SK-N-SH (cell line): ENCODE data around the gene CCR3. TPM values are rescaled to one million over a fixed set of nuclear protein-coding genes. Genes with fewer than 3 reads are reported as not detected.

ENCODE experiments used
- CTCF ChIA-PET: fragments of 300-600, 350-600 bp; formaldehyde crosslinking; extraction: SDS; loops from one replicate; lab custom pipeline; 2021; lab: Yijun Ruan, JAX
- POLR2A ChIA-PET: fragments of 350-600 bp; sonication (Branson Sonifier 250); formaldehyde crosslinking; extraction: SDS; loops from one replicate; lab custom pipeline; 2020; ENCODE audit warnings: antibody characterized with exemption, inconsistent platforms; lab: Yijun Ruan, JAX
- DNase-seq: peaks from one replicate; pipeline ENCODE4 v3.0.0; 2012
- H2AFZ ChIP-seq: fragments of 200-600 bp; sonication (generic); 2 replicates; pipeline ENCODE4 v1.8.1; 2016; ENCODE audit warnings: antibody characterized with exemption, mild to moderate bottlenecking, low read depth
- H3F3A ChIP-seq: fragments of 200-600 bp; sonication (generic); replicated peaks from 2 replicates; pipeline ENCODE3; 2016; ENCODE audit warnings: antibody characterized with exemption, mild to moderate bottlenecking; ENCODE audit not compliant: insufficient read depth
- H3K27ac ChIP-seq, 2 experiments: fragments of 200-500 bp in 1 of 2; fragments of 200-600 bp in 1 of 2; sonication (Bioruptor generic) in 1 of 2; sonication (generic), shearing (Covaris generic) in 1 of 2; 2 replicates each; pipeline versions ENCODE4 v1.5.1 to v1.6.1; 2014 to 2016; ENCODE audit warnings: low read depth in 2 of 2, inconsistent platforms in 1 of 2, low read length in 1 of 2, mild to moderate bottlenecking in 1 of 2, mixed read lengths in 1 of 2
- H3K27me3 ChIP-seq: fragments of 200-600 bp; sonication (generic), shearing (Covaris generic); 2 replicates; pipeline ENCODE4 v1.6.1; 2016; ENCODE audit warnings: mixed run types; ENCODE audit not compliant: insufficient read depth
- H3K36me3 ChIP-seq, 2 experiments: fragments of 200-500 bp in 1 of 2; fragments of 200-600 bp in 1 of 2; sonication (Bioruptor generic) in 1 of 2; sonication (generic) in 1 of 2; replicated peaks in 1 of 2; 2 replicates each; pipeline versions ENCODE3 to v1.5.1; 2014 to 2016; ENCODE audit warnings: low read length in 1 of 2, mild to moderate bottlenecking in 1 of 2; ENCODE audit not compliant: insufficient read depth in 2 of 2, control insufficient read depth in 1 of 2
- H3K4me1 ChIP-seq, 2 experiments: fragments of 200-500 bp in 1 of 2; fragments of 200-600 bp in 1 of 2; sonication (Bioruptor generic) in 1 of 2; sonication (generic), shearing (Covaris generic) in 1 of 2; 2 replicates each; pipeline versions ENCODE4 v1.5.1 to v1.6.1; 2014 to 2016; ENCODE audit warnings: low read depth in 1 of 2, low read length in 1 of 2, mixed run types in 1 of 2; ENCODE audit not compliant: insufficient read depth in 2 of 2, control insufficient read depth in 1 of 2
- H3K4me2 ChIP-seq: fragments of 200-600 bp; sonication (generic), shearing (Covaris generic); 2 replicates; pipeline ENCODE4 v1.6.1; 2017; ENCODE audit warnings: mixed run types
- H3K4me3 ChIP-seq, 2 experiments: fragments of 200-500 bp in 1 of 2; fragments of 200-600 bp in 1 of 2; sonication (Bioruptor generic) in 1 of 2; sonication (generic), shearing (Covaris generic) in 1 of 2; 2 replicates each; pipeline versions ENCODE4 v1.5.1 to v1.8.1; 2014 to 2016; ENCODE audit warnings: low read depth in 2 of 2, inconsistent platforms in 1 of 2, low read length in 1 of 2, mild to moderate bottlenecking in 1 of 2, mixed read lengths in 1 of 2, moderate library complexity in 1 of 2
- H3K79me2 ChIP-seq: fragments of 200-600 bp; sonication (generic); 2 replicates; pipeline ENCODE4 v1.8.1; 2017; ENCODE audit warnings: mild to moderate bottlenecking; ENCODE audit not compliant: insufficient read depth
- H3K9ac ChIP-seq: fragments of 200-600 bp; sonication (generic); 2 replicates; pipeline ENCODE4 v1.6.1; 2017; ENCODE audit warnings: mixed run types
- H3K9me2 ChIP-seq: fragments of 200-600 bp; sonication (generic); 2 replicates; pipeline ENCODE4 v1.6.1; 2017; ENCODE audit warnings: mixed run types
- H3K9me3 ChIP-seq: fragments of 200-600 bp; sonication (generic); 2 replicates; pipeline ENCODE4 v1.6.1; 2017; ENCODE audit warnings: mixed run types, mild to moderate bottlenecking, moderate library complexity
- H4K20me1 ChIP-seq: fragments of 200-600 bp; sonication (generic); 2 replicates; pipeline ENCODE4 v1.6.1; 2017; ENCODE audit warnings: mild to moderate bottlenecking, mixed run types; ENCODE audit not compliant: insufficient read depth
- CHD2 ChIP-seq: fragments of 150-350 bp; IDR thresholded peaks from 2 replicates; pipeline ENCODE4 v1.6.1; 2018; ENCODE audit warnings: low read length; ENCODE audit not compliant: partially characterized antibody
- EP300 ChIP-seq, 2 experiments: IDR thresholded peaks; 2 replicates each; pipeline versions ENCODE4 v1.4.0 to v1.6.1; 2012; ENCODE audit warnings: borderline replicate concordance in 1 of 2, low read depth in 1 of 2, low read length in 1 of 2
- EZH2phosphoT487 ChIP-seq: fragments of 200-600 bp; sonication (generic); IDR thresholded peaks from 2 replicates; pipeline ENCODE4 v1.6.1; 2017; ENCODE audit warnings: low read depth, mixed run types, mild to moderate bottlenecking, antibody characterized with exemption, moderate library complexity, borderline replicate concordance
- FOSL2 ChIP-seq: IDR thresholded peaks from 2 replicates; pipeline ENCODE4 v1.4.0; 2012; ENCODE audit warnings: low read depth, mild to moderate bottlenecking, moderate library complexity, borderline replicate concordance
- FOXJ3 ChIP-seq: sonication (generic); formaldehyde crosslinking; IDR thresholded peaks from 2 replicates; pipeline ENCODE4 v1.5.1; 2020; ENCODE audit warnings: mild to moderate bottlenecking, missing genetic modification reagents
- GATA2 ChIP-seq: sonication (generic); formaldehyde crosslinking; IDR thresholded peaks from 2 replicates; pipeline ENCODE4 v1.5.0; 2020; ENCODE audit warnings: mild to moderate bottlenecking, missing genetic modification reagents
- IRF3 ChIP-seq: fragments of 150-350 bp; IDR thresholded peaks from 2 replicates; pipeline ENCODE4 v1.6.1; 2016; ENCODE audit warnings: mild to moderate bottlenecking, low read depth, low read length
- JUND ChIP-seq: IDR thresholded peaks from 2 replicates; pipeline ENCODE4 v1.4.0; 2012
- MEF2A ChIP-seq: IDR thresholded peaks from 2 replicates; pipeline ENCODE4 v1.4.0; 2012; ENCODE audit warnings: low read depth, borderline replicate concordance
- MXI1 ChIP-seq: IDR thresholded peaks from 2 replicates; pipeline ENCODE4 v1.6.1; 2012; ENCODE audit warnings: mild to moderate bottlenecking, low read depth, low read length, improper control_type of control experiment
- PBX3 ChIP-seq: IDR thresholded peaks from 2 replicates; pipeline ENCODE4; 2012
- POLR2AphosphoS5 ChIP-seq: IDR thresholded peaks from 2 replicates; pipeline ENCODE4 v1.6.1; 2012; ENCODE audit warnings: low read depth, low read length
- RCOR1 ChIP-seq: fragments of 150-350 bp; IDR thresholded peaks from 2 replicates; pipeline ENCODE4 v1.6.1; 2017; ENCODE audit warnings: antibody characterized with exemption, low read length
- RFX5 ChIP-seq: IDR thresholded peaks from 2 replicates; pipeline ENCODE4 v1.6.1; 2012; ENCODE audit warnings: mild to moderate bottlenecking, improper control_type of control experiment, low read length
- RXRA ChIP-seq: IDR thresholded peaks from 2 replicates; pipeline ENCODE4 v1.4.0; 2012; ENCODE audit warnings: low read depth, mild to moderate bottlenecking, borderline replicate concordance
- SMC3 ChIP-seq: IDR thresholded peaks from 2 replicates; pipeline ENCODE4 v1.6.1; 2012; ENCODE audit warnings: low read depth, low read length, improper control_type of control experiment
- TAF1 ChIP-seq: IDR thresholded peaks from 2 replicates; pipeline ENCODE4 v1.6.1; 2012; ENCODE audit warnings: low read depth, mild to moderate bottlenecking, low read length, moderate library complexity, borderline replicate concordance
- USF2 ChIP-seq: fragments of 150-350 bp; IDR thresholded peaks from 2 replicates; pipeline ENCODE4 v1.6.1; 2017; ENCODE audit warnings: antibody characterized with exemption, low read length, low read depth, borderline replicate concordance
- ZBTB33 ChIP-seq: IDR thresholded peaks from 2 replicates; pipeline ENCODE4 v1.4.0; 2012; ENCODE audit warnings: low read depth, borderline replicate concordance
- WGBS: methylation state at CpG from one replicate; pipeline ENCODE4 v1.1.6; 2017; ENCODE audit warnings: low lambda C conversion rate; 5-methylcytosine and 5-hydroxymethylcytosine counted together
- polyA plus RNA-seq, 3 experiments: library from polyadenylated mRNA; depleted of rRNA; stranded (reverse); fragments of >200 nt; gene quantifications; 2 replicates each; pipeline ENCODE4 v1.2.3, GENCODE V29; 2012

CCR3 gene
- polyA plus RNA-seq, 1 of the 3 experiments (the other 2 are of a cell fraction), result not detected

GRCh38 chr3:46278816-46279672 is 36.8 kb downstream of the CCR3 start:
- H3K9me3 ChIP-seq, result no peaks in the 10 kb centered on the region
- H3K4me1 ChIP-seq, result no peaks in the 10 kb centered on the region
- H3K4me2 ChIP-seq, result no peak overlapping the region
- no peaks in the 10 kb centered on the region; the same call in 1 of the 2 replicates for H3K27me3 ChIP-seq
- ChIA-PET CTCF (no interaction called here), POLR2A (no interaction called here)
- no peaks in the 10 kb centered on the region for H3F3A ChIP-seq
- H2AFZ ChIP-seq, result no peak overlapping the region
- no peak overlapping the region for H3K4me3 ChIP-seq
- no peaks in the 10 kb centered on the region for H4K20me1 ChIP-seq
- H3K79me2 ChIP-seq, result no peaks in the 10 kb centered on the region
- no peaks in the 10 kb centered on the region for H3K9me2 ChIP-seq
- TF ChIP-seq IRF3 (no peak), GATA2 (no peak), RCOR1 (no peak), EZH2phosphoT487 (no peak), JUND (no peak), TAF1 (no peak), RXRA (no peak), SMC3 (no peak), ZBTB33 (no peak), EP300 (IDR thresholded peaks at IDR 0.05; ENCODE audit: borderline replicate concordance in 1 of 2, low read depth in 1 of 2, low read length in 1 of 2) (no peak), POLR2AphosphoS5 (no peak)
- TF ChIP-seq, all 33 proteins: peak for 0
- no peak for DNase-seq
- Histone ChIP-seq H3K9ac (no peak overlapping the region), H3K36me3 (no peaks in the 10 kb centered on the region), H3K27ac (no peak overlapping the region)
- WGBS, result 8% methylated on average over 3 of the region's 3 CpGs

GRCh38 chr3:46280105-46280797 is 38.0 kb downstream of the CCR3 start:
- Histone ChIP-seq H4K20me1 (no peaks in the 10 kb centered on the region), H3K9ac (no peak overlapping the region), H3K4me2 (no peak overlapping the region), H3K9me3 (no peaks in the 10 kb centered on the region), H3K36me3 (no peaks in the 10 kb centered on the region), H3K27ac (no peak overlapping the region), H3F3A (no peaks in the 10 kb centered on the region), H2AFZ (no peak overlapping the region), H3K9me2 (no peaks in the 10 kb centered on the region), H3K4me1 (no peaks in the 10 kb centered on the region), H3K79me2 (no peaks in the 10 kb centered on the region), H3K4me3 (no peak overlapping the region), H3K27me3 (no peaks in the 10 kb centered on the region; the same call in 1 of the 2 replicates)
- no peak for DNase-seq
- ChIA-PET POLR2A (interaction anchor here (0.7 kb wide), 1 partner anchor 320 kb away, joined by 3 read pairs; no protein-coding TSS in a partner anchor), CTCF (no interaction called here)
- WGBS, result 41% methylated on average over 4 of the region's 5 CpGs
- TF ChIP-seq FOSL2 (no peak), EZH2phosphoT487 (no peak), PBX3 (no peak), RCOR1 (no peak), POLR2AphosphoS5 (no peak), TAF1 (no peak), FOXJ3 (CRISPR knock-in tag) (no peak), CHD2 (no peak), RXRA (no peak), EP300 (IDR thresholded peaks at IDR 0.05; ENCODE audit: borderline replicate concordance in 1 of 2, low read depth in 1 of 2, low read length in 1 of 2) (no peak), USF2 (no peak), RFX5 (no peak), MEF2A (no peak), MXI1 (no peak)
